ENCODE measurements around the gene ELF2.

GRCh38 chr4:139015948-139016471, 161.0 kb downstream of the ELF2 start:
- TF ChIP-seq CTCF (conservative IDR thresholded peaks at IDR 0.05; ENCODE audit: low read length) (no peak), EZH2phosphoT487 (IDR thresholded peaks at IDR 0.05; ENCODE audit: borderline replicate concordance) (no peak)
